ENCODE measurements around the gene DTX1. TPM values are rescaled to one million over a fixed set of nuclear protein-coding genes. Genes with fewer than 3 reads are reported as not detected.

The DTX1 gene
- total RNA-seq, 1 donor from 2014 or later, result 2.9 TPM

- DNase-seq (ENCODE audit: low spot score), result no peak
Observed at GRCh38 chr12:113055594-113056380, 743 bp upstream of the DTX1 start.

GRCh38 chr12:113056381-113056630 lies 224 bp upstream of the DTX1 start:
- no peak for DNase-seq (ENCODE audit: low spot score)

GRCh38 chr12:113057565-113058485 lies 1.3 kb downstream of the DTX1 start:
- no peak for DNase-seq (ENCODE audit: low spot score)

GRCh38 chr12:113058553-113058952 lies 2.0 kb downstream of the DTX1 start:
- DNase-seq (ENCODE audit: low spot score), result no peak

GRCh38 chr12:113059071-113059595 lies 2.6 kb downstream of the DTX1 start:
- no peak for DNase-seq (ENCODE audit: low spot score)

GRCh38 chr12:113060336-113060960 lies 3.9 kb downstream of the DTX1 start:
- no peak for DNase-seq (ENCODE audit: low spot score)

GRCh38 chr12:113061061-113061694 lies 4.6 kb downstream of the DTX1 start:
- DNase-seq (ENCODE audit: low spot score), result no peak

- DNase-seq (ENCODE audit: low spot score), result no peak
Observed at GRCh38 chr12:113062502-113063395, 6.2 kb downstream of the DTX1 start.

GRCh38 chr12:113063396-113064350 lies 7.1 kb downstream of the DTX1 start:
- no peak for DNase-seq (ENCODE audit: low spot score)

GRCh38 chr12:113064395-113065125 lies 8.0 kb downstream of the DTX1 start:
- DNase-seq (ENCODE audit: low spot score), result no peak

GRCh38 chr12:113065126-113066007 lies 8.8 kb downstream of the DTX1 start:
- no peak for DNase-seq (ENCODE audit: low spot score)

GRCh38 chr12:113066813-113067400 lies 10.4 kb downstream of the DTX1 start:
- DNase-seq (ENCODE audit: low spot score), result no peak

GRCh38 chr12:113067987-113068935 lies 11.7 kb downstream of the DTX1 start:
- no peak for DNase-seq (ENCODE audit: low spot score)

- DNase-seq (ENCODE audit: low spot score), result no peak
Observed at GRCh38 chr12:113069149-113069548, 12.6 kb downstream of the DTX1 start.

GRCh38 chr12:113069751-113070116 lies 13.2 kb downstream of the DTX1 start:
- DNase-seq (ENCODE audit: low spot score), result no peak

Measured in umbilical cord (tissue), 2 donors.